ENCODE data around the gene CASTOR1.
A peak's percentile ranks its signal among the peaks of the same experiment; 100 is the strongest.
"Not testable (repeated sequence)": the region's sequence is repeated elsewhere in the genome, so short reads cannot be mapped to it uniquely, and the experiment has no call there.

The CASTOR1 gene

GRCh38 chr22:30289141-30289979 is at the start of gene CASTOR1:
Gene CASTOR1, minus strand, starts transcription at chr22:30289505. Its CDS starts 8 bp downstream, at chr22:30289497.
- peak; percentile 92 for DNase-seq

GRCh38 chr22:30338802-30339201 is 49.5 kb upstream of the CASTOR1 start:
- DNase-seq, result no peak

- not testable (repeated sequence) for DNase-seq
Measured at GRCh38 chr22:30338341-30338740, 49.0 kb upstream of the CASTOR1 start.

- DNase-seq, result no peak
Measured at GRCh38 chr22:30337461-30337778, 48.1 kb upstream of the CASTOR1 start.

- DNase-seq, result no peak
Measured at GRCh38 chr22:30336752-30337460, 47.6 kb upstream of the CASTOR1 start.

- no peak for DNase-seq
Measured at GRCh38 chr22:30335236-30335635, 45.9 kb upstream of the CASTOR1 start.

GRCh38 chr22:30334646-30335045 is 45.3 kb upstream of the CASTOR1 start:
- DNase-seq, result no peak

GRCh38 chr22:30333707-30334087 is 44.4 kb upstream of the CASTOR1 start:
- DNase-seq, result no peak

GRCh38 chr22:30332994-30333706 is 43.8 kb upstream of the CASTOR1 start:
- DNase-seq, result no peak

GRCh38 chr22:30332551-30332950 is 43.2 kb upstream of the CASTOR1 start:
- no peak for DNase-seq

- no peak for DNase-seq
Measured at GRCh38 chr22:30328466-30329049, 39.3 kb upstream of the CASTOR1 start.

- peak; percentile 37 for DNase-seq
Measured at GRCh38 chr22:30327864-30328345, 38.6 kb upstream of the CASTOR1 start.

GRCh38 chr22:30326706-30327362 is 37.5 kb upstream of the CASTOR1 start, which contains the start of gene TBC1D10A:
Gene TBC1D10A, minus strand, starts transcription at chr22:30326941. Its CDS starts 60 bp downstream, at chr22:30326881.
- peak; percentile 98 for DNase-seq

- no peak for DNase-seq
Measured at GRCh38 chr22:30326255-30326705, 37.0 kb upstream of the CASTOR1 start.

GRCh38 chr22:30325724-30326254 is 36.5 kb upstream of the CASTOR1 start:
- DNase-seq, result no peak

- DNase-seq, result no peak
Measured at GRCh38 chr22:30325065-30325720, 35.9 kb upstream of the CASTOR1 start.

- no peak for DNase-seq
Measured at GRCh38 chr22:30324014-30324730, 34.9 kb upstream of the CASTOR1 start.

- DNase-seq, result no peak
Measured at GRCh38 chr22:30323246-30323645, 33.9 kb upstream of the CASTOR1 start.

GRCh38 chr22:30321461-30321860 is 32.2 kb upstream of the CASTOR1 start:
- no peak for DNase-seq

- DNase-seq, result no peak
Measured at GRCh38 chr22:30320021-30320556, 30.8 kb upstream of the CASTOR1 start.
